ENCODE results near the gene KCTD11. TPM values are rescaled to one million over a fixed set of nuclear protein-coding genes. Genes with fewer than 3 reads are reported as not detected.

KCTD11 gene
- total RNA-seq, 2 donors from 2014 or later = 3.6 to 10.1 TPM

DNA sequence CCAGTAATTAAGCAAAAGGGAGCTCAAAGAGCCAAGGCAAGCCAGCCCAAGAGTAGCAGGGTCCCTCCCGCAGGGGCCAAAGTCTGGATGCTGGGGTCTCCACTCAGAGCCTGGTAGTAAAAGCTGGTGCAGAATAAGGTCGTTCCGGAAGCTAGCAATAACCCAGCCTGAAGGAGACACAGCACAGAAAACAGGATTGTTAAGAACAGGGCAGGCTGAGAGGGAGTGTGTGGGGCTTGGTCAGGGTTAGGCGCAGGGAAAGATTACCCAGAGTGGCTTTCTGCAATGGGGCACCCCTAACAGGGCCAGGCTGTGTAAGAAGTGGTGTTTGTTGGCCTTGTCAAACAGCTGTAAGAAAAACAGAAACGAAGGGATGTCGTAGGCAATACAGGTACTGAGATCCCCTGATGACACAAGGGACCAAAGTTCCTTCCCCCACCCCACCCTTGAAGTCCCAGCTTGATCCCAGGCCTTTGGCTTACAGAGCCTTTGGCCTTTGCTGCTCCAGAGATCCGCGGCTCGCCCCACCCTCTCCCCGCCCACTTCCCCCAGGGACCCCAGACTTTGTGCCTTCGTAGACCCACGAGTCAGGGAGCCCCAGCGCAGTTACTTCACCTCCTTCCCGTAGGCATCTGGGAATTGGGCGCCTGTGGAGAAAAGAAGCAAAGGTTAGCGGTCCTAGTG, 51.2 kb downstream of the KCTD11 start:
- no peak for ATAC-seq

DNA sequence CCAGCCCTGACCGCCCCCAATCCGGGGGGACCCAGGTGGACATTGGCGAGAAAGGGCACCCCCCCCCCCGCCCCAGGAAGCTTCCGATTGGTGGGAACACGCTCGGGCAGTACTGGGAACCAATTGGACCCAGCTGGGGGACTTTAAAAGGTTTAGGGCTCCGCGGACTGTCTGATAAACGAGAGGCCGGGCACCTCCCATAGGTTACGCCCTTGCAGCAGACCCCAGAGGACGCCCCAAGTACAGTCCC, 51.7 kb downstream of the KCTD11 start:
- H3K27ac Mint-ChIP-seq = peak overlapping the region in 1 of 2 donors; percentile 82
- peak in 1 of 2 donors; percentile 43 for ATAC-seq
- H3K36me3 Mint-ChIP-seq = no peaks in the 10 kb centered on the region
- no peak for DNase-seq (ENCODE audit: low spot score in 2 of 2)
- no peaks in the 10 kb centered on the region for H3K9me3 Mint-ChIP-seq

More for the DNA sequence above, 51.2 kb downstream of the KCTD11 start:
- H3K27ac Mint-ChIP-seq = peak overlapping the region; percentile 82 to 91
- no peaks in the 10 kb centered on the region for H3K36me3 Mint-ChIP-seq
- no peaks in the 10 kb centered on the region for H3K9me3 Mint-ChIP-seq
- DNase-seq (ENCODE audit: low spot score in 2 of 2) = no peak

DNA sequence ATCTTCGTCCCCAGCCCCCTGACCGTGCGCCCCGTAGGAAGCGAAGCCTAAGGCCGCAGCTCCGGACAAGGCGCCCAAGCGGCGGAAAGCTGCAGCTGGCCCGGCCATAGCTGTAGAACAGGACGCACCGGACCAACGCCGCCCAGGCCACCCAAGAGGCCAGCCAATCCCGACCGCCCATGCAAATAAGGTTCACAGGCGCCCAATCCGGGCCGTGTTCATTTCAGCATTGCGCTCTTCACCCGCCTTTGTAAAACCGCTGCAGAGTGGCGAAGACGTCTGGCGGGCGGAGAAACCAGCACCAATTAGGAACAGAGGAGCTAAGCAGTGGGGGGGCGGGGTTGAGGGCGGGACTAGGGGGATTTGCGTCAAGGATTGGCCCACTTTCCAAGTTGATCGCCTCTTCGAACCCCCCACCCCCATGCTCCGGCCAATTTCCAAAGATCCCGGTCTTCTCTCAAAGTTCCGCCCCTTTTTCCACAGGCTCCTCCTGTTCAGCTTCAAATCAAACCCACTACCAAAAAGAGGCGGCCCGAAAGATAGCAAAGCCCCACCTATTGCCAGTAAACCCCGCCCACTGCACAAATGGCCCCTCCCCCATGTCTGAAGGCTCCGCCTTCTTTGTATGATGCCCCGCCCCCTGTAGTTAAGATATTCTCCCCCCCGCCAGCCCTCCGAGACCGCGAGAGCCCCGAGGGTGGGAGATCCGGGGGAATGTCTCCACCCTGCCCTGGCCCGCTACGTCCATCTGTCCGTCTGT, 52.2 kb downstream of the KCTD11 start, which contains the start of gene TMEM256:
TSS of gene TMEM256 (minus strand) at position 121 of the 760 bp plus-strand sequence. CDS start at position 108, 13 bp downstream.
- DNase-seq (ENCODE audit: low spot score in 2 of 2) (peak; percentile 89 to 98), ATAC-seq (peak; percentile 93 to 94)
- H3K9me3 Mint-ChIP-seq = no peaks in the 10 kb centered on the region
- H3K36me3 Mint-ChIP-seq = no peaks in the 10 kb centered on the region
- H3K27ac Mint-ChIP-seq = peak within 1 kb of the TSS; percentile 82 to 97

Other genes with a start within 250 kb of the KCTD11 start
- not detected for gene ASGR2, start 237.3 kb upstream of the KCTD11 start, total RNA-seq
- 1 to 10 TPM; 2.0 to 3.9 TPM for gene ASGR1, start 172.8 kb upstream of the KCTD11 start, total RNA-seq
- gene DLG4, start 132.3 kb upstream of the KCTD11 start, total RNA-seq = 10 to 100 TPM; 20.1 to 27.1 TPM
- 100 to 1,000 TPM; 360 to 445 TPM for gene ACADVL, start 132.2 kb upstream of the KCTD11 start, total RNA-seq
- 10 to 100 TPM; 56.2 to 73.4 TPM for gene DVL2, start 117.6 kb upstream of the KCTD11 start, total RNA-seq
- 10 to 100 TPM; 25.9 to 52.4 TPM for gene PHF23, start 112.7 kb upstream of the KCTD11 start, total RNA-seq
- gene GABARAP, start 109.7 kb upstream of the KCTD11 start, total RNA-seq = 100 to 1,000 TPM; 167 to 298 TPM
- gene CTDNEP1, start 100.4 kb upstream of the KCTD11 start, total RNA-seq = 100 to 1,000 TPM; 171 to 179 TPM
- gene ELP5, start 99.9 kb upstream of the KCTD11 start, total RNA-seq = 10 to 100 TPM; 45.6 to 62.3 TPM
- 1 to 10 TPM in 1 of 2 donors, under 1 TPM in 1; 0.55 to 1.5 TPM for gene CLDN7, start 89.7 kb upstream of the KCTD11 start, total RNA-seq
- under 1 TPM in 1 of 2 donors, not detected in 1; 0.51 TPM for gene SLC2A4, start 70.4 kb upstream of the KCTD11 start, total RNA-seq
- 1 to 10 TPM in 1 of 2 donors, under 1 TPM in 1; 0.18 to 1.7 TPM for gene YBX2, start 57.5 kb upstream of the KCTD11 start, total RNA-seq
- gene EIF5A, start 44.5 kb upstream of the KCTD11 start, total RNA-seq = 100 to 1,000 TPM; 493 to 836 TPM
- gene GPS2, start 36.8 kb upstream of the KCTD11 start, total RNA-seq = 10 to 100 TPM; 36.3 to 48.6 TPM
- 10 to 100 TPM; 24.8 to 32.7 TPM for gene NEURL4, start 22.8 kb upstream of the KCTD11 start, total RNA-seq
- gene ACAP1, start 15.6 kb upstream of the KCTD11 start, total RNA-seq = 100 to 1,000 TPM; 400 to 610 TPM
- gene TMEM95, start 3.0 kb downstream of the KCTD11 start, total RNA-seq = under 1 TPM in 1 of 2 donors, not detected in 1; 0.21 TPM
- gene TNK1, start 28.9 kb downstream of the KCTD11 start, total RNA-seq = 1 to 10 TPM; 2.7 to 5.3 TPM
- gene PLSCR3, start 42.4 kb downstream of the KCTD11 start, total RNA-seq = 10 to 100 TPM; 58.2 to 77.5 TPM
- 100 to 1,000 TPM in 1 of 2 donors, 10 to 100 TPM in 1; 78.9 to 114 TPM for gene TMEM256, start 51.9 kb downstream of the KCTD11 start, total RNA-seq
- gene NLGN2, start 55.7 kb downstream of the KCTD11 start, total RNA-seq = 10 to 100 TPM; 14.5 to 15.8 TPM
- not detected for gene SPEM1, start 68.2 kb downstream of the KCTD11 start, total RNA-seq
- under 1 TPM in 1 of 2 donors, not detected in 1; 0.14 TPM for gene SPEM2, start 73.5 kb downstream of the KCTD11 start, total RNA-seq
- not detected for gene SPEM3, start 76.7 kb downstream of the KCTD11 start, total RNA-seq
- 10 to 100 TPM in 1 of 2 donors, 1 to 10 TPM in 1; 9.2 to 13.2 TPM for gene TMEM102, start 83.3 kb downstream of the KCTD11 start, total RNA-seq
- gene FGF11, start 87.3 kb downstream of the KCTD11 start, total RNA-seq = 10 to 100 TPM in 1 of 2 donors, 1 to 10 TPM in 1; 2.6 to 35.5 TPM
- 10 to 100 TPM; 12.1 to 17.6 TPM for gene CHRNB1, start 92.9 kb downstream of the KCTD11 start, total RNA-seq
- gene ZBTB4, start 127.5 kb downstream of the KCTD11 start, total RNA-seq = 10 to 100 TPM; 21.8 to 26.5 TPM
- not detected for gene SLC35G6, start 129.3 kb downstream of the KCTD11 start, total RNA-seq
- 100 to 1,000 TPM; 280 to 333 TPM for gene POLR2A, start 132.2 kb downstream of the KCTD11 start, total RNA-seq
- 10 to 100 TPM; 16.4 to 18.9 TPM for gene TNFSF12, start 196.9 kb downstream of the KCTD11 start, total RNA-seq
- gene TNFSF13, start 206.6 kb downstream of the KCTD11 start, total RNA-seq = 1 to 10 TPM; 4.6 to 6.0 TPM
- gene SENP3, start 209.8 kb downstream of the KCTD11 start, total RNA-seq = 10 to 100 TPM; 42.9 to 46.3 TPM
- 10 to 100 TPM in 1 of 2 donors, 1 to 10 TPM in 1; 7.6 to 12.7 TPM for gene CD68, start 227.5 kb downstream of the KCTD11 start, total RNA-seq
- gene MPDU1, start 231.7 kb downstream of the KCTD11 start, total RNA-seq = 10 to 100 TPM; 52.1 to 60.6 TPM
- gene SOX15, start 237.9 kb downstream of the KCTD11 start, total RNA-seq = under 1 TPM; 0.23 to 0.93 TPM